ENCODE results near the gene ID2.
"Not testable (repeated sequence)": the region's sequence is repeated elsewhere in the genome, so short reads cannot be mapped to it uniquely, and the experiment has no call there.

Gene ID2

GRCh38 chr2:8691859-8692437 lies 10.1 kb downstream of the ID2 start:
- DNase-seq, result no peak

- DNase-seq, result no peak
Measured at GRCh38 chr2:8692783-8693156, 10.9 kb downstream of the ID2 start.

- peak; percentile 35 for DNase-seq
Measured at GRCh38 chr2:8693157-8693821, 11.4 kb downstream of the ID2 start.

GRCh38 chr2:8694737-8695136 lies 12.9 kb downstream of the ID2 start:
- no peak for DNase-seq

- no peak for DNase-seq
Measured at GRCh38 chr2:8697190-8697589, 15.3 kb downstream of the ID2 start.

- no peak for DNase-seq
Measured at GRCh38 chr2:8699839-8700238, 18.0 kb downstream of the ID2 start.

GRCh38 chr2:8701681-8702379 lies 20.0 kb downstream of the ID2 start:
- no peak for DNase-seq

- DNase-seq, result no peak
Measured at GRCh38 chr2:8704906-8705305, 23.1 kb downstream of the ID2 start.

GRCh38 chr2:8709611-8710010 lies 27.8 kb downstream of the ID2 start:
- DNase-seq, result no peak

- no peak for DNase-seq
Measured at GRCh38 chr2:8710951-8711350, 29.1 kb downstream of the ID2 start.

- no peak for DNase-seq
Measured at GRCh38 chr2:8714283-8714682, 32.4 kb downstream of the ID2 start.

- DNase-seq, result no peak
Measured at GRCh38 chr2:8714971-8715370, 33.1 kb downstream of the ID2 start.

- no peak for DNase-seq
Measured at GRCh38 chr2:8719528-8719927, 37.7 kb downstream of the ID2 start.

- DNase-seq, result no peak
Measured at GRCh38 chr2:8720741-8721140, 38.9 kb downstream of the ID2 start.

GRCh38 chr2:8721410-8721809 lies 39.6 kb downstream of the ID2 start:
- no peak for DNase-seq

GRCh38 chr2:8722986-8723385 lies 41.1 kb downstream of the ID2 start:
- no peak for DNase-seq

GRCh38 chr2:8725838-8726237 lies 44.0 kb downstream of the ID2 start:
- no peak for DNase-seq

GRCh38 chr2:8728305-8729015 lies 46.6 kb downstream of the ID2 start:
- no peak for DNase-seq

GRCh38 chr2:8729101-8729500 lies 47.2 kb downstream of the ID2 start:
- DNase-seq, result not testable (repeated sequence)

GRCh38 chr2:8729939-8730338 lies 48.1 kb downstream of the ID2 start:
- DNase-seq, result no peak

- no peak for DNase-seq
Measured at GRCh38 chr2:8732601-8733000, 50.7 kb downstream of the ID2 start.
